OCI-LY7 (cell line): ENCODE measurements around the gene PRSS27. TPM values are rescaled to one million over a fixed set of nuclear protein-coding genes. Genes with fewer than 3 reads are reported as not detected.

Experiments
- BruUV-seq: library from RNA; stranded (reverse); fragments of 400-500 nt; replicated peaks from 2 replicates; lab custom pipeline; 2021; lab: Mats Ljungman, UMichigan
- CTCF ChIA-PET: fragments of 300-600 bp; sonication (Branson Sonifier 250); formaldehyde crosslinking; loops from one replicate; lab custom pipeline; 2022; ENCODE audit warnings: antibody characterized with exemption; ENCODE audit not compliant: unreplicated experiment; lab: Charles Lee
- POLR2A ChIA-PET: fragments of 300-600 bp; sonication (Branson Sonifier 250); formaldehyde crosslinking; loops from one replicate; lab custom pipeline; 2022; ENCODE audit warnings: antibody characterized with exemption; lab: Charles Lee
- DNase-seq: peaks from one replicate; pipeline ENCODE4 v3.0.0-alpha.2; 2015; ENCODE audit warnings: low spot score
- H2AFZ ChIP-seq: fragments of 200-600 bp; sonication (generic), shearing (Covaris generic); 2 replicates; pipeline ENCODE4 v1.6.1; 2014; ENCODE audit warnings: mild to moderate bottlenecking, antibody characterized with exemption, low read length, moderate library complexity
- H3K27ac ChIP-seq: fragments of 200-600 bp; sonication (generic); 2 replicates; pipeline ENCODE4 v1.5.1; 2014; ENCODE audit warnings: mixed run types, low read depth, mild to moderate bottlenecking, moderate library complexity, low read length, inconsistent platforms; ENCODE audit not compliant: poor library complexity, severe bottlenecking
- H3K36me3 ChIP-seq: fragments of 200-600 bp; sonication (generic); 2 replicates; pipeline ENCODE4 v1.6.1; 2014; ENCODE audit warnings: mild to moderate bottlenecking, antibody characterized with exemption, low read length, moderate library complexity, mixed read lengths; ENCODE audit not compliant: insufficient read depth
- H3K4me1 ChIP-seq: fragments of 200-600 bp; sonication (generic); 2 replicates; pipeline ENCODE4 v1.5.1; 2014; ENCODE audit warnings: mild to moderate bottlenecking, low read length; ENCODE audit not compliant: insufficient read depth, poor library complexity, severe bottlenecking
- H3K4me2 ChIP-seq: fragments of 200-600 bp; sonication (generic); 2 replicates; pipeline ENCODE4 v1.6.1; 2014; ENCODE audit warnings: mild to moderate bottlenecking, low read length
- H3K4me3 ChIP-seq: fragments of 200-600 bp; sonication (generic); 2 replicates; pipeline ENCODE4 v1.5.1; 2014; ENCODE audit warnings: mild to moderate bottlenecking, low read depth, low read length; ENCODE audit not compliant: poor library complexity, severe bottlenecking
- H3K79me2 ChIP-seq: fragments of 200-600 bp; sonication (generic); 2 replicates; pipeline ENCODE4 v1.6.1; 2016; ENCODE audit warnings: low read depth, mild to moderate bottlenecking, low read length, moderate library complexity, mixed read lengths; ENCODE audit not compliant: insufficient read depth
- H3K9me2 ChIP-seq: fragments of 200-600 bp; sonication (generic); 2 replicates; pipeline ENCODE4 v1.6.1; 2016; ENCODE audit warnings: mild to moderate bottlenecking, low read length, mixed read lengths; ENCODE audit not compliant: insufficient read depth
- H3K9me3 ChIP-seq: fragments of 200-600 bp; sonication (generic); 2 replicates; pipeline ENCODE4 v1.6.1; 2014; ENCODE audit warnings: mild to moderate bottlenecking, mixed run types, low read length, mixed read lengths
- H4K20me1 ChIP-seq: fragments of 200-600 bp; sonication (generic); 2 replicates; pipeline ENCODE4 v1.6.1; 2014; ENCODE audit warnings: mild to moderate bottlenecking, antibody characterized with exemption, low read length, moderate library complexity, mixed read lengths; ENCODE audit not compliant: insufficient read depth
- EZH2phosphoT487 ChIP-seq: fragments of 200-600 bp; sonication (generic); IDR thresholded peaks from 2 replicates; pipeline ENCODE4 v1.6.1; 2018; ENCODE audit warnings: low read depth, borderline replicate concordance, mild to moderate bottlenecking, mixed run types, antibody characterized with exemption, low read length, moderate library complexity, mixed read lengths
- intact Hi-C: fragments of 100-400 bp; cut with micrococcal nuclease; formaldehyde crosslinking; loops from one replicate; pipeline ENCODE4 v1.10.0; 2022; ENCODE audit not compliant: unreplicated experiment
- total RNA-seq, 2 experiments: library from RNA; depleted of rRNA in 1 of 2; stranded (reverse); fragments of >200 nt in 1 of 2; shearing (Covaris generic) in 1 of 2; gene quantifications; 2 replicates each; pipeline ENCODE4 v1.2.3, GENCODE V29; 2014 to 2022
- TF ChIP-seq, protein P1 (sequence below): fragments of 200-600 bp; sonication (generic); conservative IDR thresholded peaks from 2 replicates; pipeline ENCODE4 v1.5.1; 2014; ENCODE audit warnings: mild to moderate bottlenecking, antibody characterized with exemption, low read length, moderate library complexity, mixed read lengths

PRSS27 gene
- total RNA-seq, 2 experiments from 2014 or later = 2.7 to 7.7 TPM

- H3K4me1 ChIP-seq = no peaks in the 10 kb centered on the region
- H3K9me2 ChIP-seq = no peaks in the 10 kb centered on the region
- H3K9me3 ChIP-seq = no peaks in the 10 kb centered on the region
- no peak overlapping the region for H3K4me3 ChIP-seq
- TF ChIP-seq, protein P1, sequence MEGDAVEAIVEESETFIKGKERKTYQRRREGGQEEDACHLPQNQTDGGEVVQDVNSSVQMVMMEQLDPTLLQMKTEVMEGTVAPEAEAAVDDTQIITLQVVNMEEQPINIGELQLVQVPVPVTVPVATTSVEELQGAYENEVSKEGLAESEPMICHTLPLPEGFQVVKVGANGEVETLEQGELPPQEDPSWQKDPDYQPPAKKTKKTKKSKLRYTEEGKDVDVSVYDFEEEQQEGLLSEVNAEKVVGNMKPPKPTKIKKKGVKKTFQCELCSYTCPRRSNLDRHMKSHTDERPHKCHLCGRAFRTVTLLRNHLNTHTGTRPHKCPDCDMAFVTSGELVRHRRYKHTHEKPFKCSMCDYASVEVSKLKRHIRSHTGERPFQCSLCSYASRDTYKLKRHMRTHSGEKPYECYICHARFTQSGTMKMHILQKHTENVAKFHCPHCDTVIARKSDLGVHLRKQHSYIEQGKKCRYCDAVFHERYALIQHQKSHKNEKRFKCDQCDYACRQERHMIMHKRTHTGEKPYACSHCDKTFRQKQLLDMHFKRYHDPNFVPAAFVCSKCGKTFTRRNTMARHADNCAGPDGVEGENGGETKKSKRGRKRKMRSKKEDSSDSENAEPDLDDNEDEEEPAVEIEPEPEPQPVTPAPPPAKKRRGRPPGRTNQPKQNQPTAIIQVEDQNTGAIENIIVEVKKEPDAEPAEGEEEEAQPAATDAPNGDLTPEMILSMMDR = no peak
- TF ChIP-seq EZH2phosphoT487 = no peak
- H3K27ac ChIP-seq = no peak overlapping the region
- no TSS peak for BruUV-seq
- no peak for DNase-seq
- no peaks in the 10 kb centered on the region for H3K36me3 ChIP-seq
- no peaks in the 10 kb centered on the region for H4K20me1 ChIP-seq
- POLR2A ChIA-PET = no interaction called here
- CTCF ChIA-PET = no interaction called here
- no peak overlapping the region for H2AFZ ChIP-seq
- no peaks in the 10 kb centered on the region for H3K79me2 ChIP-seq
- H3K4me2 ChIP-seq = no peak overlapping the region
- intact Hi-C loops = no loop called here
These were observed 15.0 kb upstream of the PRSS27 start for GRCh38 chr16:2734844-2735515.

GRCh38 chr16:2728034-2728433 is 8.0 kb upstream of the PRSS27 start:
- Histone ChIP-seq H3K4me2 (no peak overlapping the region), H3K9me3 (no peaks in the 10 kb centered on the region), H4K20me1 (no peaks in the 10 kb centered on the region), H3K4me3 (no peak overlapping the region), H3K9me2 (no peaks in the 10 kb centered on the region), H3K4me1 (no peaks in the 10 kb centered on the region), H2AFZ (no peak overlapping the region), H3K27ac (no peak overlapping the region), H3K79me2 (no peaks in the 10 kb centered on the region), H3K36me3 (no peaks in the 10 kb centered on the region)
- ChIA-PET CTCF (no interaction called here), POLR2A (no interaction called here)
- intact Hi-C loops = no loop called here
- TF ChIP-seq, protein P1 = no peak
- no peak for TF ChIP-seq EZH2phosphoT487
- DNase-seq = no peak
- no TSS peak for BruUV-seq

DNA sequence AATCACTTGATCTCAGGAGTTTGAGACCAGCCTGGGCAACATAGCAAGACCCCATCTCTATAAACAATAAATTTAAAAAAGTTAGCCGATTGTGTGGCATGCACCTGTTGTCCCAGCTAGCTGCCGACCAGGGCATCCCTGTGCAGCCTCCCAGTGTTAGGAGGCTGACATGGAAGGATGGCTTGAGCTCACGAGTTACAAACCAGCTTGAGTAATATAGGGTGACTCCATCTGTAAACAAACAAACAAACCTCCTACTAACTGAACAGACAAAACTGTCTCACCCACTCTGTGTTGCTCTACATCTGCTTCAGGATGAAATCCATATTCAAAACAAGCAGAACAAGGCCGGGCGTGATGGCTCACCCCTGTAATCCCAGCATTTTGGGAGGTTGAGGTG is 6.9 kb upstream of the PRSS27 start:
- no peak for TF ChIP-seq EZH2phosphoT487
- TF ChIP-seq, protein P1 = no peak
- H3K36me3 ChIP-seq = no peaks in the 10 kb centered on the region
- no peaks in the 10 kb centered on the region for H3K9me3 ChIP-seq
- H3K4me3 ChIP-seq = no peak overlapping the region
- no peak overlapping the region for H3K27ac ChIP-seq
- no peaks in the 10 kb centered on the region for H3K9me2 ChIP-seq
- no peak overlapping the region for H3K4me2 ChIP-seq
- H4K20me1 ChIP-seq = no peaks in the 10 kb centered on the region
- H2AFZ ChIP-seq = no peak overlapping the region
- DNase-seq = no peak
- no peaks in the 10 kb centered on the region for H3K79me2 ChIP-seq
- H3K4me1 ChIP-seq = peaks cover under 1% of the 10 kb centered on the region
- intact Hi-C loops = no loop called here
- BruUV-seq = no TSS peak
- ChIA-PET POLR2A (no interaction called here), CTCF (no interaction called here)
